Measurements from ENCODE around the gene LEMD2. TPM values are rescaled to one million over a fixed set of nuclear protein-coding genes. Genes with fewer than 3 reads are reported as not detected.

LEMD2 gene
- total and polyA plus RNA-seq, 2 of the 4 experiments (the other 2 are of a cell fraction) = 26.5 to 43.6 TPM

DNA sequence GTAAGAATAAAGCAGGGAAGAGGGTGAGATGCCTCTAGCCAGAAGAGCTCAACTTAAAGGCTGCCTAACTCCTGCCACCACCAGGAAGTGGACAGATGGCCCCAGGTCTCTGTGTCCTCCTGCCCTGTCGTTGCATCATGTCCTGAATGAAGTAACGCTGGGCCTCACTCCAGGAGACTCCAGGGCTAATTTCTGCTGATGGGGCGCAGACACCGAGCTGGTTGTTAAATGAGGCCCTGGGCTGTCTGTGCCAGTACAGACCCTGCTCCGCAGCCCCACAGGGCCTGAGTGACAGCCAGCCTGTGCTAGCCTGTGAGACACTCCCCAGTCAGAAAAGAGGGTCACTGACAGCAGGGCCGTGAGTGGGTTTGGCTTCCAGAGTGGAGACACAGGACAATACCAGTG lies 48.7 kb downstream of the LEMD2 start:
- H3K14ac ChIP-seq (replicated peaks; ENCODE audit: low read depth, low read length) = no peak overlapping the region
- peaks cover 4% of the 10 kb centered on the region; the same call in 1 of the 2 replicates for H3K4me1 ChIP-seq (ENCODE audit: control insufficient read depth, insufficient read depth, low read length)
- no peak overlapping the region for H3K4me3 ChIP-seq (ENCODE audit: insufficient read depth, low read depth, low read length)
- H3K79me1 ChIP-seq (ENCODE audit: low read depth in 1 of 2, low read length in 2 of 2) = no peaks in the 10 kb centered on the region
- peaks cover 8% of the 10 kb centered on the region; the same call in 1 of the 2 replicates for H3K27me3 ChIP-seq (ENCODE audit: control insufficient read depth, insufficient read depth, low read length)
- no peak overlapping the region for H2AK9ac ChIP-seq (replicated peaks; ENCODE audit: low read depth, low read length, poor library complexity)
- no peak overlapping the region for H2BK20ac ChIP-seq (ENCODE audit: low read depth, low read length)
- DNase-seq (no peak), ATAC-seq (ENCODE audit: low read depth) (no peak)
- H3K36me3 ChIP-seq (ENCODE audit: control insufficient read depth, insufficient read depth, low read length) = no peaks in the 10 kb centered on the region
- H4K8ac ChIP-seq (ENCODE audit: low read depth in 2 of 2, low read length in 2 of 2) = no peak overlapping the region
- no peak overlapping the region for H3K4ac ChIP-seq (ENCODE audit: low read depth, low read length)
- H2BK120ac ChIP-seq (ENCODE audit: low read depth, low read length) = no peak overlapping the region
- no peak overlapping the region for H3K4me2 ChIP-seq (ENCODE audit: low read depth, low read length)
- TF ChIP-seq CEBPB (IDR thresholded peaks at IDR 0.05; ENCODE audit: low read depth, low read length) = no peak
- TF ChIP-seq, protein P1, sequence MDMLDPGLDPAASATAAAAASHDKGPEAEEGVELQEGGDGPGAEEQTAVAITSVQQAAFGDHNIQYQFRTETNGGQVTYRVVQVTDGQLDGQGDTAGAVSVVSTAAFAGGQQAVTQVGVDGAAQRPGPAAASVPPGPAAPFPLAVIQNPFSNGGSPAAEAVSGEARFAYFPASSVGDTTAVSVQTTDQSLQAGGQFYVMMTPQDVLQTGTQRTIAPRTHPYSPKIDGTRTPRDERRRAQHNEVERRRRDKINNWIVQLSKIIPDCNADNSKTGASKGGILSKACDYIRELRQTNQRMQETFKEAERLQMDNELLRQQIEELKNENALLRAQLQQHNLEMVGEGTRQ (IDR thresholded peaks at IDR 0.05; ENCODE audit: low read depth, low read length) = no peak
- no peaks in the 10 kb centered on the region for H3K9me1 ChIP-seq (ENCODE audit: insufficient read depth, low read length)
- ChIA-PET POLR2A (ENCODE audit: unreplicated experiment) (no interaction called here), CTCF (no interaction called here)
- no peak overlapping the region for H3K56ac ChIP-seq (ENCODE audit: extremely low read depth, insufficient read depth, low read length)
- H2AK5ac ChIP-seq (ENCODE audit: low read depth, low read length) = no peak overlapping the region
- H3K23ac ChIP-seq (ENCODE audit: low read depth, low read length) = no peak overlapping the region
- WGBS, 2 experiments (ENCODE audit: extremely low coverage in 2 of 2, insufficient read length in 1 of 2) = 49% methylated on average over 5 of the region's 6 CpGs; no CpG with 5 or more reads in 1 of the 2 experiments
- no peak overlapping the region for H2BK15ac ChIP-seq (ENCODE audit: low read depth, low read length)
- H3K9ac ChIP-seq (ENCODE audit: low read depth, low read length) = no peak overlapping the region
- in situ Hi-C loops (cut with MboI; ENCODE audit: low sequenced_read_pairs) (no loop called here), intact Hi-C loops (cut with micrococcal nuclease) (no loop called here), dilution Hi-C loops (cut with HindIII; ENCODE audit: low sequenced_read_pairs, unreplicated experiment) (no loop called here)
- H4K91ac ChIP-seq (ENCODE audit: insufficient read depth, low read depth, low read length) = no peak overlapping the region
- H3K18ac ChIP-seq (ENCODE audit: low read depth, low read length) = no peak overlapping the region
- no peak overlapping the region for H3K27ac ChIP-seq (ENCODE audit: insufficient read depth, low read length)
- H4K20me1 ChIP-seq (ENCODE audit: insufficient read depth, low read length) = no peaks in the 10 kb centered on the region; the same call in 1 of the 2 replicates
- no peak overlapping the region for H2BK5ac ChIP-seq (ENCODE audit: low read depth, low read length, poor library complexity, severe bottlenecking)
- no peak overlapping the region for H2AFZ ChIP-seq (replicated peaks; ENCODE audit: low read length, poor library complexity)
- no peaks in the 10 kb centered on the region for H3K9me3 ChIP-seq (ENCODE audit: control insufficient read depth, insufficient read depth, low read length)
- BruUV-seq (replicated peaks) = no TSS peak
- no peak overlapping the region for H4K5ac ChIP-seq (ENCODE audit: low read depth, low read length)
